ENCODE measurements around the gene RSPO3. TPM values are rescaled to one million over a fixed set of nuclear protein-coding genes. Genes with fewer than 3 reads are reported as not detected.
"Not testable (repeated sequence)": the region's sequence is repeated elsewhere in the genome, so short reads cannot be mapped to it uniquely, and the experiment has no call there.

RSPO3 gene
- total RNA-seq, 1 donor from 2014 or later: 8.0 TPM

DNA sequence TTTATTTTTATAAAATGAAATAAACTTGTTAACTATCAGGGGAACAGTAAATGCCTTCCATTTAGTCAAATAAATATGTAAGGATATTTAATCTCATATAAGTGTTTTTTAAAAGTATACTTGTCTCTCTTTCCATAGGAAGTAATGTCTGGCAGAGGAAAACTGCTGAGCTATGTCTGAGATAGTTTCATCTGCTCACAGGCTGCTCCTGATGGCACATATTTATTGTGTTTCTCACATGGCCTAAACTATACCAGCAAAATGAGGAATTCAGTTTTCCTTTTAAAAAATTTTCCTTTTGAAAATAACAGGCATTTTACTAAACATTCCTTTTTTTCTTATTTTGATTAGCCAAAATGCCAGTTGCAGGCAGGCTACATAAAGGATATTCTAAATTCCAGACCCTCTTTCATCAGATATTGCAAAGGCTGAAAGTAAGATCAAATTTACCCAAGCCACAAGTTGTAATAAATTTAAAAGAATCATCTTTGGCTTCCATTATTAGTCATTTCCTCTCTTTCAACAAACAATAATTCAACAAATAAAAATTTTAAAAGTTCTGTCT, 88.1 kb downstream of the RSPO3 start:
- TF ChIP-seq, protein P1, sequence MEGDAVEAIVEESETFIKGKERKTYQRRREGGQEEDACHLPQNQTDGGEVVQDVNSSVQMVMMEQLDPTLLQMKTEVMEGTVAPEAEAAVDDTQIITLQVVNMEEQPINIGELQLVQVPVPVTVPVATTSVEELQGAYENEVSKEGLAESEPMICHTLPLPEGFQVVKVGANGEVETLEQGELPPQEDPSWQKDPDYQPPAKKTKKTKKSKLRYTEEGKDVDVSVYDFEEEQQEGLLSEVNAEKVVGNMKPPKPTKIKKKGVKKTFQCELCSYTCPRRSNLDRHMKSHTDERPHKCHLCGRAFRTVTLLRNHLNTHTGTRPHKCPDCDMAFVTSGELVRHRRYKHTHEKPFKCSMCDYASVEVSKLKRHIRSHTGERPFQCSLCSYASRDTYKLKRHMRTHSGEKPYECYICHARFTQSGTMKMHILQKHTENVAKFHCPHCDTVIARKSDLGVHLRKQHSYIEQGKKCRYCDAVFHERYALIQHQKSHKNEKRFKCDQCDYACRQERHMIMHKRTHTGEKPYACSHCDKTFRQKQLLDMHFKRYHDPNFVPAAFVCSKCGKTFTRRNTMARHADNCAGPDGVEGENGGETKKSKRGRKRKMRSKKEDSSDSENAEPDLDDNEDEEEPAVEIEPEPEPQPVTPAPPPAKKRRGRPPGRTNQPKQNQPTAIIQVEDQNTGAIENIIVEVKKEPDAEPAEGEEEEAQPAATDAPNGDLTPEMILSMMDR (IDR thresholded peaks at IDR 0.05): no peak
- Histone ChIP-seq H3K4me3 (no peak overlapping the region), H3K27ac (no peak overlapping the region), H3K9me3 (no peaks in the 10 kb centered on the region), H3K27me3 (ENCODE audit: low read depth) (no peaks in the 10 kb centered on the region), H3K36me3 (no peaks in the 10 kb centered on the region), H3K4me1 (no peaks in the 10 kb centered on the region)
- DNase-seq (no peak), ATAC-seq (no peak)
- intact Hi-C loops (cut with DNase I): no loop called here

DNA sequence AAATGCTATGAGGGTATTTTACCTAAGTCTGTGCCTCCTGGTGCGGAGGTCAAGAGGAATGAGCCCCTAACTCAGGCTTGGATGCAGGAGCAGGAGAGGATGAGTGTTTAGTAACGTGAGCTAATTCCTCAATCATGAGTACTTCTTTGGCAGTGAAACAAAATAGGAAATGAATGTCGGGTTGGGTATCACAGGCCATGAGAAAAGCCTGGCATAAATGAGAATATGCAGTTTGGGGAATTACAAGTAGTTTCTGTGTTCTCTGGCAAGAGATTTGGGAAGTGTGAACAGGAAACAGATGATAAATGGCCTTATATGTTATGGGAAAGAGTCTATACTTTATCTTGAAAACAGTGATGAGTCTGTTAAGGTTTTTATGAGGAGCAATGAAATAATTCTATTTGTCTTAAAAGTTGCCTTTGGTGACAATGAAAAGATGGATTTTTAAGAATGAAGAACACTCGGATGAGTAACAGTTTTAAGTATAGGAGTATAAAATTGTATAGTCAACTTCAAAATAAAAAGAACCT, 89.2 kb downstream of the RSPO3 start:
- Histone ChIP-seq H3K27ac (no peak overlapping the region), H3K9me3 (no peaks in the 10 kb centered on the region), H3K4me3 (no peak overlapping the region), H3K27me3 (ENCODE audit: low read depth) (no peaks in the 10 kb centered on the region), H3K36me3 (no peaks in the 10 kb centered on the region), H3K4me1 (no peaks in the 10 kb centered on the region)
- ATAC-seq: no peak
- no peak for DNase-seq
- TF ChIP-seq, protein P1 (IDR thresholded peaks at IDR 0.05): no peak
- intact Hi-C loops (cut with DNase I): no loop called here

DNA sequence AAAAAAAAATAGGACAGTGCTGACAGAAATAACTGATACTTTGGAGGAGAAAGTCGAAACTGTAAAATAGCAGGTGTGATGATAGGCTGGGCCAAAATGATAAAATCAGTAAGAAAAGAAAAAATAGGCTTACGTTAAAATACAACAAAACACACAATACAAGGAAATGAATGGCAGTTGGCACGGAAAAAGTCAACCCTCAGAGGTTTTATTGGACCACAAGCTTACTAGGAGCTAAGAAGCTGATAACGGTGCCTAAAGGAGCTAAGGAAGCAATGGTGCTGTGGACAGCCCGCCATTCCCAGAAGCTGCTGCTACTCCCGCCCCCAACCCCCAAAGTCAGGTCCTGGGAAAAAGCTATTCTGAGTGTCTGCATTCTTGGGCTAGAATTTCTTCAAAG, 92.3 kb downstream of the RSPO3 start:
- Histone ChIP-seq H3K27me3 (ENCODE audit: low read depth) (no peaks in the 10 kb centered on the region), H3K4me3 (no peak overlapping the region), H3K27ac (no peak overlapping the region), H3K9me3 (no peaks in the 10 kb centered on the region), H3K4me1 (no peaks in the 10 kb centered on the region), H3K36me3 (no peaks in the 10 kb centered on the region)
- no peak for ATAC-seq
- DNase-seq: no peak
- intact Hi-C loops (cut with DNase I): no loop called here
- TF ChIP-seq, protein P1 (IDR thresholded peaks at IDR 0.05): no peak

DNA sequence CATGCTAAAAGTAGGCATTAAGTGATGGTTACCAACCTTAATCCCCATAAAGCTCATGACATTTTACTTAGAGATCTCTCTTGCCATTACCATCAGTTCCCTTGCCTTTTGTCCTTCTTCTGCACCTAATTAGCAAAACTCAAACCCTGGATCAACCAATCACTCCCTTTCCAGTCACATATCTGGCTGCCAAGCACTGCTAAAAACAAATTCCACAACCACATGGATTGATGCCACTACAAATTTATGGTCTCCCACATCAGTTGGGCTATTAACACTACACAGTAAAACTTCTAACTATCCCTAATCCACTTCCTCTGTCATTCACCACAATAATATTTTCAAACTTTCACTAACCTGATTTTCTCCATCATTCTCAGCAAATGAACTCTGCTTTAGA, 93.9 kb downstream of the RSPO3 start:
- DNase-seq (no peak), ATAC-seq (no peak)
- no peak overlapping the region for H3K4me3 ChIP-seq

DNA sequence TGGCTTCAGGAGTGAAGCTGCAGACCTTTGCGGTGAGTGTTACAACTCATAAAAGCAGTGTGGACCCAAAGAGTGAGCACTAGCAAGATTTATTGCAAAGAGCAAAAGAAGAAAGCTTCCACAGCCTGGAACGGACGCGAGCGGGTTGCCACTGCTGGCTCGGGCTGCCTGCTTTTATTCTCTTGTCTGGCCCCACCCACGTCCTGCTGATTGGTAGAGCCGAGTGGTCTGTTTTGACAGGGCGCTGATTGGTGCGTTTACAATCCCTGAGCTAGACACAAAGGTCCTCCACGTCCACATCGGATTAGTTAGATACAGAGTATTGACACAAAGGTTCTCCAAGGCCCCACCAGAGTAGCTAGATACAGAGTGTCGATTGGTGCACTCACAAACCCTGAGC, 95.6 kb downstream of the RSPO3 start:
- H3K4me3 ChIP-seq; intact Hi-C loops (cut with DNase I); H3K9me3 ChIP-seq; H3K27me3 ChIP-seq (ENCODE audit: low read depth); H3K27ac ChIP-seq; H3K36me3 ChIP-seq; ATAC-seq; H3K4me1 ChIP-seq; DNase-seq: not testable (repeated sequence)

More for the DNA sequence above, 93.9 kb downstream of the RSPO3 start:
- Histone ChIP-seq H3K27ac (no peak overlapping the region), H3K4me1 (no peaks in the 10 kb centered on the region), H3K9me3 (no peaks in the 10 kb centered on the region), H3K36me3 (no peaks in the 10 kb centered on the region), H3K27me3 (ENCODE audit: low read depth) (no peaks in the 10 kb centered on the region)
- intact Hi-C loops (cut with DNase I): no loop called here
- TF ChIP-seq, protein P1 (IDR thresholded peaks at IDR 0.05): no peak

DNA sequence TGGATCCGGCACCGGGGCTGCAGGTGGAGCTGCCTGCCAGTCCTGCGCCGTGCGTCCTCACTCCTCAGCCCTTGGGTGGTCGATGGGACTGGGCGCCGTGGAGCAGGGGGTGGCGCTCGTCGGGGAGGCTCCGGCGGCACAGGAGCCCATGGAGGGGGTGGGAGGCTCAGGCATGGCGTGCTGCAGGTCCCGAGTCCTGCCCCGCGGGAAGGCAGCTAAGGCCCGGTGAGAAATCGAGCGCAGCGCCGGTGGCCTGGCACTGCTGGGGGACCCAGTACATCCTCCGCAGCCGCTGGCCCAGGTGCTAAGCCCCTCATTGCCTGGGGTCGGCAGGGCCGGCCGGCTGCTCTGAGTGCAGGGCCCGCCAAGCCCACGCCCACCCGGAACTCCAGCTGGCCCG, 96.1 kb downstream of the RSPO3 start:
- H3K27me3 ChIP-seq (ENCODE audit: low read depth); DNase-seq; H3K4me3 ChIP-seq; H3K9me3 ChIP-seq; intact Hi-C loops (cut with DNase I); H3K4me1 ChIP-seq; H3K27ac ChIP-seq; H3K36me3 ChIP-seq; ATAC-seq: not testable (repeated sequence)

Data from lower lobe of right lung (tissue), 2 donors.